GM18511 (cell line): ENCODE measurements around the gene ZNF599.

Experiments used
- ATAC-seq: cut with Tn5 transposase; IDR thresholded peaks from one replicate; pipeline ENCODE4 v1.9.1; 2021; ENCODE audit warnings: mild to moderate bottlenecking, moderate library complexity; ENCODE audit not compliant: unreplicated experiment

Gene ZNF599

DNA sequence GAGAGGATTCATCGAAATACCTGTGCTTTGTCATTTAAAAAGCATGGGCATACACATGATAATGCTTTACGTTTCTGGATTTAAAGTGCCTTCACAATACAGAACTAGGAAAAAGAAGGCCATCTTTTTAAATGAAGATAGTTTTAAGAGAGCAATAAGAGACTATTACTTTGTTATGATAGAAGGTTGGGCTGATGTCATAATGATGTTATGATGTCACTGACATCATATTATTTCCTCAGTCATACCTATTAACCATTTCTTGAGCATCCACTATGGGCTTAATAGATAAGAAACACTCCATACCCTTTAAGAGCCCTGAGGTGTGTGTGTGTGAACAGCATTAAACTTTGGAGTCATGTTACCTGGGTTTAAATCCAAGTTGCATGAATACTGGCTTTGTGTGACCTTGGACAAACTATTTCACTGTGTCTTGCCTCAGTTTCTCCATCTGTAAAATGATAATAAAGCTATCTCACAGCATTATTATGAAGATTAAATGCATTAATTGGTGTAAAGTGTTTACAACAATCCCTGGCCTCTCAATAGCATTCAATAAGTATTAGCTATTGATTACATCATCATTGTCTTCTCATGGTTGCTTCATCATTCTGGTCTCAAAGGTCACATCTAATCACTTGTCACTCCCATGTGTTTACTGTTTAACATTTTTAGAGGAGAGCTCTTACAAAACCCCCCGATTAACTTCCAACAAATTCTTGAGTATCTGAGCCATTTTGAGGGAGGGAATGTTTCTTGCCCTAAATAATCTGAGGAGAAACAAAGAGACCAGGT lies 27.9 kb downstream of the ZNF599 start:
- ATAC-seq = no peak

DNA sequence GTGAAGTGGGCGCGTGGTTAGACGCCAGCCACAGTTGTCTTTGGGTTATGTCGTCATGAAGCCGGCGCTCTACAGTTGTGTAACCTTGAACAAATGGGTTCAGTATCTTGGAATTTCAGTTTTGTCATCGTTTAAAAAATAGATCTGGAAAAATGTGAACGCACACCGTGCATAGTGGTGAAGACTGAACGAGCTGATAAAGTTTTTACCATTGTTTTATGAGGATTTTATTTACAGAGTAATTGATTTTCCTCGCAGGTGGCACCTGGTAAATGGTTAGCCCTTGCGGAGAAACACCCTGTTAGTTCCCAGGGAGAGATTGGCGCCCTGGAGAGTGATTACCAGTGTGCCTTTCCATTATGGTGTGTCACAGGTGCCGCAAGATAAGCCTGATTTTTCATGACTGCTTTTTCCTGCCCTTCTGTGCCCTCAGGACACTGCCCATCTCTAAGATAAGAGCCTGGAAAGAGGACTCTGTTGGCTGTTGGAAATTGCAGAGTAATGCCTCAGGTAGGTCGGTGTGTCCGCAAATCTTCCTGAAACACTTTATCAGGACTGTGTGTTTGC lies 38.4 kb downstream of the ZNF599 start:
- ATAC-seq = no peak

GRCh38 chr19:34733746-34734536 lies 39.1 kb downstream of the ZNF599 start, which contains the start of gene ZNF181:
ZNF181 (plus strand) TSS chr19:34734243; CDS start chr19:34735038, 795 bp downstream.
- peak; percentile 88 for ATAC-seq

GRCh38 chr19:34733266-34733745 lies 39.7 kb downstream of the ZNF599 start:
- ATAC-seq = peak; percentile 18

DNA sequence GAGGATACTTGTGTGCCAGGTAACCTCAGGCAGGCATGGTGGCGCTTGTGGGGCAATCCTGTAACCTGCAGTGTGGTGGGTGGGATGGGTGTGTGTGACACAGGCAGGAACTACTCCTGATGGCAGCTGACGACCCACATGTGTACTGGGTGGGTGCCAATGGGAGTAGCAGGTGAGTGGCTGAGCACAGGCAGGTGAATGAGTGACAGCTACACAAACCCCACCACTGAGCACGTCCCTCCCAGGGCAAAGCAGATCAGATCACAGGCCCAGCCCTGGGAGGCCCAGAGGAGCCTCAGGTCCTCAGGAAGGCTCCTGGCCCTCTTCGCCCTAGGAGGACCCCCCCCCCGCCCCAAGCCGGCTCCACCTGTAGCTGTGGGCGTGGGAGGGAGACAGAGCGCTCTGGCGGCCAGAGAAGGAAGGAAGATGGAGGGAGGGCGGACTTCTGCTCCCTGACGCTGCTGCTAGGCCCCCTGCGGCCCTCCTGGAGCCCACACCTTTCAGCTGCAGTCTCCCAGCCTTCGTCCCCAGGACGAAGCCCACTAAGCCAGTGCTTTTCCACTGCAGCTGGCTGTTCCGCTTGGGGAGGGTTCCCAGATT lies 40.3 kb downstream of the ZNF599 start:
- no peak for ATAC-seq

- ATAC-seq = no peak
These were observed 41.1 kb downstream of the ZNF599 start for GRCh38 chr19:34731964-34732363.

DNA sequence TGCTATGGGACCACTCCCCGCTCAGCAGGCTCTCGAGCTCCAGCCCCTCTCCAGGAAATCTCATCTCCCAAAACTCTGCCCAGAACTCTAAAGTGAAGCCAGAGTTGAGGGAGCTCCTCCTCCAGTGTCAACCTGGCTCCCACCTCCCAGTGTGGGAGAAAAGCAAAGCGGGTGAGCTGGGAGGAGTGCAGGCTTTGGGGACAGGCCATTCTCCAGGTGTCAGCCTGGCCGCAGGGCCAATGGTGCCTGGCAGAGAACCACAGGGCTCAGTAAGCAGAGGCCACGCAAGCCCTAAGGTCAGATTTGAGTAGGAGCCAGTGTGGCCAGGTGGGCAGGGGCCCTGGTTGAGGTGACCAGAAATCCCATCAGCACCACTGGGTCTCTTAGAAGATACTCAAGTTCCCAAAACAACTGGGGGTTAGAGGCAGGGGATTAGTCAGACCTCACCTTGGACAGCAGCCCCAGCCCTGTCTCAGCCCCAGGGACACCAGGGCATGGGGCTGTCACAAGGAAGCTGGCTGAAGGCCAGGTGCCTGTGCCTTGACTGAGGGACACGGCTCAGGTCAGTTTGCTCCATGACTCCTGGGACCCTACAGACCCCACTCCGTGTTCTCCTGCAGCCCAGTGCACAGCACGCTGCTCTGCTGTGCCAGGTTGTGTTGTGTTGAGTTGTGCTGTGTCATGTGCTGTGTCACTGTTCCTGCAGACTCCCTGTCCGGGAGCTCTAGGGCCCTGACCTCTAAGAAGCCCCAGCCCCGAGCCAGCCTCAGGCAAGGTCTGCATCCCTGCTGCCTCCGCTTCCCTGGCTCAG lies 41.8 kb downstream of the ZNF599 start:
- no peak for ATAC-seq

DNA sequence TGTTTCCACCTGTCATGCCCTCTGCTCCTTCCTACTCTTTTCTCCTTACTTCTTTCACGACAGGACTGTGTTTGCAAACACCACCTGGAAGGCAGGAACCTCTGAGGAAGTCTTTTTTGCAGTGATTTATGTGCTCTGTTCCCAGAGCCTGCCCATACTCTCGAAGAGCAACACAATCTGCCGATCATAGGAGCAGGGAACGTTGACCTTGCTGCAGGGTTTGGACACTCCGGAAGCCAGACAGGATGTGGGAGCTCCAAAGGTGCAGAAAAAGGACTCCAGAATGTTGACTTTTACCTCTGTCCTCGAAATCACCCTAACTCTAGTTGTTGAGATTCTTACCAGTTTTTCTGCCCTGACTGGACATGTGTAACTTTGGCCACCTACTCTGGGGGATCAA lies 47.6 kb downstream of the ZNF599 start:
- ATAC-seq = no peak

- ATAC-seq = no peak
These were observed 50.7 kb downstream of the ZNF599 start for GRCh38 chr19:34722353-34722752.

DNA sequence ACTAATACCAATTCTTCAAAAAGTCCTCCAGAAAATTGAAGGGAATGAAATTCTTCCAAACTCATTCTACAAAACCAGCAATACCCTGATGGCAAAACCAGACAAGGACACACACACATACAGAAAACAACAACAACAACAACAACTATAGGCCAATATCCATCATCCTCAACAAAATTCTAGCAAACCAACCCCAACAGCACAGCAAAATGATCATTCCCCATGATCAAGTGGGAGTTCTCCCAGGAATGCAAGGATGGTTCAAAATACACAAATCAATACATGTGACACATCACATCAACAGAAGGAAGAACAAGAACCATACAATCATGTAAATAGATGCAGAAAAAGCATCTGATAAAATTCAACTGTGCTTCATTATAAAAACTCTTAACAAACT lies 57.7 kb downstream of the ZNF599 start:
- ATAC-seq = no peak

DNA sequence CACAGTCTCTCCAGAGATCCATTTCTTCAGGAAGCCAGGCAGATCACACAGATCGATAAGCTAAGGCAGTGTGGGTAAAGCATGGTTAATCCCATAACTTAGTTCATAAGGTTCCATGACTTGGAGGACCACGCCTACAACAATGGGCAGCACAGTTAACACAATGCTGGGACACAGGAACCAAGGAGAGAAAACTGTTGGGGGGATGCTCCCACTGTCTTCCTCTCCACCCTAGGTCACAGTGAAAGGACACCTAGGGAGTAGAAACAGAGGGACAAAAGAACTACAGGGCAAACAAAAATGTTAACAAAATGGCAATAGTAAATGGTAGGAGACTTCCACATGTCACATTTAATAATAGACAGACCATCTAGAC lies 59.8 kb downstream of the ZNF599 start:
- no peak for ATAC-seq

GRCh38 chr19:34712395-34713261 lies 60.4 kb downstream of the ZNF599 start:
- ATAC-seq = no peak

- ATAC-seq = no peak
These were observed 61.1 kb downstream of the ZNF599 start for GRCh38 chr19:34711890-34712289.
